ENCODE data around the gene TBC1D1.

Gene TBC1D1

DNA sequence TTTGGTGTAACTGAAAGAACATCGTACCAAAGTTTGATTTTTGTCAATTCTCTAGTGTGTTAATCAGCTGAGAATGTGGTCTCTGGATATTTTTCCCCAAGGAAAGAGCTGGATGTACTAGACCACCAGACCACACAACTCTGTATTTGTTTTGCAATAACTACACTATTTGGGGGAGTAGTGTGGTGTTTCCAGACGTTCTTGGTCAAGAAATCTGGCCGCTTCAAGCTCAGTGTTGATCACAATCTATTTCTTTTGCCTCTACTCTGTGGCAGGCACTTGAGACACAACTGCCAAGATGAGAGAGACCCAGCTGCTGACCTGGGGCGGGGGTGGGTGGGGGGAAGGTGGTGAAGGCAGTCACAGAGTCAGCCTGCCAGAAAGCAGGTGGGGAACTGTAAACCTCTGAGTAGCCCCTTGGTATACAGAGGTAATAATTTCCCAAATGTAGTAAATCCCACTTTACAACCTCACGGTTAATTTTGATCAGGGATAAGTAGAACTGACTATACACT is 99.9 kb downstream of the TBC1D1 start:
- DNase-seq (ENCODE audit: low read depth): no peak

GRCh38 chr4:37991623-37992410 is 100.9 kb downstream of the TBC1D1 start:
- no peak for DNase-seq (ENCODE audit: low read depth)

- DNase-seq (ENCODE audit: low read depth): no peak
Measured at GRCh38 chr4:37993806-37994205, 102.9 kb downstream of the TBC1D1 start.

GRCh38 chr4:37994569-37994968 is 103.7 kb downstream of the TBC1D1 start:
- DNase-seq (ENCODE audit: low read depth): no peak

GRCh38 chr4:37995299-37995821 is 104.5 kb downstream of the TBC1D1 start:
- DNase-seq (ENCODE audit: low read depth): no peak

GRCh38 chr4:37995981-37996775 is 105.3 kb downstream of the TBC1D1 start:
- no peak for DNase-seq (ENCODE audit: low read depth)

DNA sequence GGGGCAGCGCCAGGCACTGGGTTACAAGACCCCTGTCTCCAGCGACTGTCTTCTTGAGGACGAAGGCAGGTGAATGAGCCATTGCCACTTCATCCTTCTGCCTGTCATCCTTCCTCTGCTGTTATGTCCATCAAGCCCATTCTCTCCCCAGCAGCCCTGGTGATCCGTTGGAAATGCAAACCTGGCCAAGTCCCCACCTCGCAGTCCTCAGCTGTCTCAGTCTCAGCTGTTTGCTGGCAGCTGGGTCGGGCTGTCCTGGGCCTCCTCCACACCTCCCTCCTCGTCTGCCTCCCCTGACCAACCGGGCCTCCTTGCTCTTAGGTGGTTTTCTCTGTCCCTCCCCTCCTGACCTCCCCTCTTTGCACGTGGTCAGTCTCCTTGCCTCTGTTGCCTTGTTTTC is 107.3 kb downstream of the TBC1D1 start:
- DNase-seq (ENCODE audit: low read depth): no peak

DNA sequence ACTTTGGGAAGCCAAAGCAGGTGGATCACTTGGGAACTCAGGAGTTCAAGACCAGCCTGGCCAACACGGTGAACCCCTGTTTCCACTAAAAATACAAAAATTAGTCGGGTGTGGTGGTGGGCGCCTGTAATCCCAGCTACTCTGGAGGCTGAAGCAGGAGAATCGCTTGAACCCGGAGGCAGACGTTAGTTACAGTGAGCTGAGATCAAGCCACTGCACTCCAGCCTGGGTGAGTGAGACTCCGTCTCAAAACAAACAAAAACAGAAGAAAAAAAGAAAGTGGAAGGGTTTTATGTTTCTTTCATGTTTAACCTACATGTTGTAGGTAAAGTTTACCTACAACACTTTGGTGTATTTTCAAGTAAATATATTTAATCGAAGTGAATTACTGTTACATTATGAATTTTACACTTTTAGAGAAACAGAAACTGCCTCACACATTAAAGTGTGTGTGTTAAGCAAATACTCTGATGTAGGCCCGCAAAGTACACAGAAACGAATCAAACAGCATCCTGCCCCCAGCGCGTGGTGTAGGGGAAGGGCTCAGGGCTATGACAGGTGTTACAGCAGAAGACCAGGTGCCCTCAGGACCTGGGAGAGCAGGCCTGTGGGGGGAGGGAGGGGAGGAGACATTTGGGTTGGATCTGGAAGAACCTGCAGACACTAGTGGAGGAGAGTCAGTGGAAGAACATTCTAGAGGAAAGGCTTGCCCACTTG is 108.3 kb downstream of the TBC1D1 start:
- DNase-seq (ENCODE audit: low read depth): no peak

GRCh38 chr4:37999965-38000364 is 109.1 kb downstream of the TBC1D1 start:
- DNase-seq (ENCODE audit: low read depth): no peak

DNA sequence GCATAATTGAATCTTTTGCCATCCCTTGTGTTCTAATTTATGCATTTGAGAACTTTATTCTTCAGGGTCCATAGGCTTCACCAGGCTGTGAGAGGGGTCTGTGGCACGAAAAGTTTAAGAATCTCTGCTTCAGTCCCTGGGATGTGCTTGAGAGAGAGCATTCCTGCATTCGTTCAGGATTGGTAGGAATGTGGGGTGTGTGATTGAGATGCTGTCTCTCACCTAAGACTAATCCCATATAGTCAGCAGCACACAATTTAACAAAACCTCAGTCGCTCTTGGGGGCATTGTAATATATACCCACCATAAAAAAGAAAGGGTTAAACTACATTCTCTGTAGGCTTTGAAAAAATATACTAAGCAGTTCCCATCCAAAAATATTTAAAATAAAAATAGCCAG is 111.0 kb downstream of the TBC1D1 start:
- no peak for DNase-seq (ENCODE audit: low read depth)

- no peak for DNase-seq (ENCODE audit: low read depth)
Measured at GRCh38 chr4:38002451-38003071, 111.7 kb downstream of the TBC1D1 start.

- DNase-seq (ENCODE audit: low read depth): no peak
Measured at GRCh38 chr4:38003102-38003501, 112.2 kb downstream of the TBC1D1 start.

GRCh38 chr4:38003628-38004027 is 112.7 kb downstream of the TBC1D1 start:
- DNase-seq (ENCODE audit: low read depth): no peak

- no peak for DNase-seq (ENCODE audit: low read depth)
Measured at GRCh38 chr4:38004062-38004461, 113.2 kb downstream of the TBC1D1 start.

DNA sequence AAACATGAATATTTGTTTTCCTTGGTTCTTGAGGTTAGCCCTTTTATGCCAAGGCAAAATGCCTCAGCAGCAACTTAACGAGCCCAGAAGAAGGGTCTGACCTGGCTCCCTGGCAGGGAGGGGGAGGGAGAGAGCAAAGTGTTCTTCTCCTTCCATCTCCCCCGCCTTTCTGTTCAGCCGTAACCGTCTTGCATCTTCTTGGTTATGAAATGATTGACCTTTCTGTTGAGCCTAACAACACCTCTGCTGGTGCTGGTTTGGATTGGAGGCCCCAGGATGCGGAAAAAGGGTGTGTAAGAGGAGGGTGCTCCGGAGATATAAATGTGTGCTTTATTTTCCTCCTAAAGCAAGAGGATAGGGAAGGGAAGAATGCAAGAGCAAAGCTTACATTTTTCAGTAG is 114.0 kb downstream of the TBC1D1 start:
- no peak for DNase-seq (ENCODE audit: low read depth)

DNA sequence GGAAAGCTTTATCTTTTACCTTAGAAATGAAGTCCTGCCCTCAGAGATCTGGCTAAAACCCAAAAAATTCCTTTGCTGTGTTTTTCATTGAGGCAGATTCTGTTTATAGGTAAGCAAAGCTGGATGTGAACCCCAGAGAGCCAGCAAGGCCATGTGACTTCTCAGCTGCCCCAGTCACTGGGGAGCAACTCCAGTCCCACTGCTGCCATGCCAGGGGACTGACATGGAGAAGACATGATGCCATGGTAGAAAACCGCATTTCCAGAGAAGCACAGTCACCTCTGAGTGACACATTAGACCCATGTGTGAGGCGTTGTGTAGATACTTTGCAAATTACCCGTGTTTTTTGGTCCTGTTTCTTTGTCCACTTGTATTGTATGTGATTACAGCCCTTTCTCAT is 114.8 kb downstream of the TBC1D1 start:
- DNase-seq (ENCODE audit: low read depth): no peak

- DNase-seq (ENCODE audit: low read depth): no peak
Measured at GRCh38 chr4:38007645-38008044, 116.8 kb downstream of the TBC1D1 start.

GRCh38 chr4:38008571-38009021 is 117.7 kb downstream of the TBC1D1 start:
- DNase-seq (ENCODE audit: low read depth): no peak

DNA sequence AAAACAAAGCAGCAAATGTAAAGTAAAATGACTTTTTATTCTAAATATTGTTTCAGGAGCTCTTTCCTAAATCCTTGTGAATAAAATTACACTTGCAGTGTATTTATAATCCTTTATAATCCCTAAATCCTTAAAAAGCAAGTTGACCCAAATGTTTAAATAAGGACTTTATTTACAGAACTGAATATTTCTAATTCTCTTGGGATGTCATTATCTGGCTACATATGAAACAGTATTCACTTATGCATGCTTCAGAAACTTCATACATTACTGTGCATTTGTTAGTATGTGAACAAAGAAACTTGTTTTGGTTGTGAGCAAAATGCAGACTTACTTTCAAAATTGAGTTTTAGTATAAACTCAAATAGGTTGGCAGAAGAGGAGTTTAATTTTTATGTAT is 118.5 kb downstream of the TBC1D1 start:
- DNase-seq (ENCODE audit: low read depth): no peak

DNA sequence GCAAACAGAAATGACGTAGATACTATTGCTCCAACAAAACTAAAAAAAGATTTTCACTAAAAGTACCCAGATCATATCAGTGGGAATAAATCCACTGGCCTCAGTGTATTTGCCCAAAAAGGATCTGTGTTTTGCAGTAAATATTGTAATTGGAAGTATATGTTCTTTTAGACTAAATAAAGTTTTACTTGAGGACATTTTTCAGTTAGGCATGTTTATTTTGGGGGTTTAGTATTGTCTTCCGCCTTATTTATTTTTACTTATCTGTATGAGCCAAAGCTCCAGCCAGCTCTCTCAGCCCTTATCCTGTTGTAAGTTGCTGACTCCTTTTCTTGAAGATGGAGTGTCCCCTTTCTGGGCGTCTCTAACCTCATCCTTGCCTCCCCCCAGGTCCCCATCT is 119.1 kb downstream of the TBC1D1 start:
- no peak for DNase-seq (ENCODE audit: low read depth)

GRCh38 chr4:38011511-38012162 is 120.8 kb downstream of the TBC1D1 start:
- no peak for DNase-seq (ENCODE audit: low read depth)
